HepG2 (cell line): ENCODE measurements around the gene CAPZA1. TPM values are rescaled to one million over a fixed set of nuclear protein-coding genes. Genes with fewer than 3 reads are reported as not detected.

ENCODE experiments used
- ATAC-seq: fragments of 200-7000 bp; cut with Tn5 transposase; 3 replicates; pipeline ENCODE4 v1.9.1; 2020; ENCODE audit warnings: mild to moderate bottlenecking, moderate library complexity
- BruUV-seq: library from RNA; stranded (reverse); fragments of 400-500 nt; replicated peaks from 2 replicates; lab custom pipeline; 2021; lab: Mats Ljungman, UMichigan
- CTCF ChIA-PET: fragments of 300-600 bp; formaldehyde crosslinking; extraction: SDS; loops from one replicate; lab custom pipeline; 2021; ENCODE audit warnings: low total read pairs, inconsistent platforms, low intra/inter-chr PET ratio; lab: Yijun Ruan, JAX
- POLR2A ChIA-PET: fragments of 350-600 bp; sonication (Branson Sonifier 250); formaldehyde crosslinking; loops from one replicate; lab custom pipeline; 2020; ENCODE audit warnings: antibody characterized with exemption, inconsistent platforms; lab: Yijun Ruan, JAX
- DNase-seq: peaks from one replicate; pipeline ENCODE4 v3.0.0-alpha.2; 2015; ENCODE audit warnings: low spot score
- FAIRE-seq: peaks from 3 replicates; lab custom pipeline; 2011; peaks lifted over from hg19 to GRCh38; lab: Jason Lieb, UNC
- H2AFZ ChIP-seq: one replicate; pipeline ENCODE4 v1.6.1; 2011; ENCODE audit warnings: low read length, inconsistent platforms
- H3K27ac ChIP-seq: fragments of 300-600 bp; 3 replicates; pipeline ENCODE4 v1.8.0; 2011; ENCODE audit warnings: mixed run types, mild to moderate bottlenecking, mixed read lengths, low read length, inconsistent platforms; ENCODE audit not compliant: insufficient read depth; ENCODE audit errors: extremely low read length
- H3K27me3 ChIP-seq, 2 experiments: fragments of 200-600 bp in 1 of 2; 2 replicates in 1 of 2; 3 replicates in 1 of 2; pipeline versions ENCODE4 v1.6.0 to v1.8.0; 2011; ENCODE audit warnings: low read length in 2 of 2, mild to moderate bottlenecking in 2 of 2, moderate library complexity in 2 of 2, inconsistent platforms in 1 of 2; ENCODE audit not compliant: insufficient read depth in 2 of 2, control insufficient read depth in 1 of 2
- H3K36me3 ChIP-seq, 2 experiments: fragments of 200-600 bp in 1 of 2; replicated peaks in 1 of 2; 2 replicates in 1 of 2; 3 replicates in 1 of 2; pipeline versions ENCODE4 v1.5.1 to v1.8.0; 2011; ENCODE audit warnings: low read length in 2 of 2, inconsistent platforms in 1 of 2; ENCODE audit not compliant: insufficient read depth in 2 of 2, control insufficient read depth in 1 of 2
- H3K4me1 ChIP-seq: 2 replicates; pipeline ENCODE4 v1.5.1; 2012; ENCODE audit warnings: low read length, inconsistent platforms; ENCODE audit not compliant: insufficient read depth
- H3K4me2 ChIP-seq: 2 replicates; pipeline ENCODE4 v1.6.0; 2011; ENCODE audit warnings: low read depth, low read length, inconsistent platforms
- H3K4me3 ChIP-seq, 3 experiments: fragments of 200-600 bp in 1 of 3; sonication (generic), shearing (Covaris generic) in 1 of 3; replicated peaks in 1 of 3; 2 replicates each; pipeline ENCODE4 v1.5.1; 2011 to 2016; ENCODE audit warnings: low read length in 3 of 3, inconsistent platforms in 2 of 3, low read depth in 2 of 3, mild to moderate bottlenecking in 2 of 3, control low read depth in 1 of 3, mixed read lengths in 1 of 3; ENCODE audit not compliant: insufficient read depth in 1 of 3
- H3K79me2 ChIP-seq: one replicate; pipeline ENCODE4 v1.6.1; 2011; ENCODE audit warnings: low read length, inconsistent platforms; ENCODE audit not compliant: insufficient read depth
- H3K9ac ChIP-seq: 2 replicates; pipeline ENCODE4 v1.6.0; 2011; ENCODE audit warnings: mild to moderate bottlenecking, low read depth, low read length, inconsistent platforms; ENCODE audit not compliant: insufficient read depth
- H3K9me3 ChIP-seq: 2 replicates; pipeline ENCODE4 v1.5.1; 2012; ENCODE audit warnings: mild to moderate bottlenecking, low read length
- H4K20me1 ChIP-seq: 2 replicates; pipeline ENCODE4 v1.6.0; 2011; ENCODE audit warnings: inconsistent platforms, mild to moderate bottlenecking, low read length, moderate library complexity; ENCODE audit not compliant: insufficient read depth
- EP300 ChIP-seq, 3 experiments: sonication (generic) in 1 of 3; formaldehyde crosslinking in 1 of 3; IDR thresholded peaks; 2 replicates each; pipeline versions ENCODE4 v1.5.1 to v1.6.1; 2011 to 2020; ENCODE audit warnings: low read depth in 2 of 3, low read length in 2 of 3, borderline replicate concordance in 1 of 3, improper control_type of control experiment in 1 of 3, mild to moderate bottlenecking in 1 of 3, missing genetic modification reagents in 1 of 3, moderate library complexity in 1 of 3
- ZNF549 ChIP-seq: sonication (generic); formaldehyde crosslinking; IDR thresholded peaks from 2 replicates; pipeline ENCODE4 v1.5.0; 2020; ENCODE audit warnings: missing genetic modification reagents
- ZSCAN29 ChIP-seq: sonication (generic); formaldehyde crosslinking; conservative IDR thresholded peaks from 2 replicates; pipeline ENCODE4 v1.4.0; 2020; ENCODE audit warnings: mild to moderate bottlenecking, missing genetic modification reagents
- WGBS: methylation state at CpG from one replicate; pipeline ENCODE4 v1.1.6; 2017; ENCODE audit warnings: low lambda C conversion rate; 5-methylcytosine and 5-hydroxymethylcytosine counted together
- in situ Hi-C: cut with HindIII; loops from 2 replicates; pipeline ENCODE4 v1.10.0; 2017; ENCODE audit warnings: low pct_unique_long_range_greater_than_20kb; ENCODE audit not compliant: extremely low pct_ligation_motif_present
- intact Hi-C: fragments of 100-400 bp; cut with micrococcal nuclease; formaldehyde crosslinking; loops from one replicate; pipeline ENCODE4 v1.10.0; 2022; ENCODE audit not compliant: unreplicated experiment
- polyA plus RNA-seq, 8 experiments: library from polyadenylated mRNA; depleted of rRNA in 3 of 8; stranded (reverse) in 7 of 8; unstranded in 1 of 8; fragments of >200 nt; fragmentation: Illumina TruSeq in 4 of 8; extraction: Trizol in 4 of 8; gene quantifications; 2 replicates each; pipeline versions ENCODE4 v1.2.1 to v1.2.3, GENCODE V29; 2011 to 2016; ENCODE audit warnings: low read depth in 4 of 8, missing spikeins in 1 of 8, mixed read lengths in 1 of 8; ENCODE audit not compliant: insufficient read depth in 1 of 8
- total RNA-seq, 5 experiments: library from RNA; depleted of rRNA; stranded (reverse); fragments of >200 nt; fragmentation: Illumina TruSeq; extraction: Trizol; gene quantifications; 2 replicates each; pipeline ENCODE4 v1.2.3, GENCODE V29; 2016; ENCODE audit warnings: low read depth in 1 of 5
- TF ChIP-seq, protein P1 (sequence below): sonication (generic); formaldehyde crosslinking; IDR thresholded peaks from 2 replicates; pipeline ENCODE4 v1.4.0; 2020; ENCODE audit warnings: missing genetic modification reagents
- TF ChIP-seq, protein P2 (sequence below): sonication (generic); formaldehyde crosslinking; IDR thresholded peaks from 2 replicates; pipeline ENCODE4 v1.5.0; 2020; ENCODE audit warnings: mild to moderate bottlenecking, missing genetic modification reagents, moderate library complexity
- TF ChIP-seq, protein P3 (sequence below): sonication (generic); formaldehyde crosslinking; IDR thresholded peaks from 2 replicates; pipeline ENCODE4 v1.4.0; 2020; ENCODE audit warnings: missing genetic modification reagents

CAPZA1 gene
- total and polyA plus RNA-seq, 2 of the 13 experiments (the other 11 are each of a cell fraction or from before 2014, with no cell fraction given) = 67.0 to 117 TPM

- TF ChIP-seq ZSCAN29 (CRISPR knock-in tag) (no peak), EP300 (IDR thresholded peaks at IDR 0.05; ENCODE audit: low read depth in 2 of 2, low read length in 2 of 2) (no peak), EP300 (CRISPR knock-in tag; IDR thresholded peaks at IDR 0.05; ENCODE audit: borderline replicate concordance) (no peak)
- TF ChIP-seq, protein P1, sequence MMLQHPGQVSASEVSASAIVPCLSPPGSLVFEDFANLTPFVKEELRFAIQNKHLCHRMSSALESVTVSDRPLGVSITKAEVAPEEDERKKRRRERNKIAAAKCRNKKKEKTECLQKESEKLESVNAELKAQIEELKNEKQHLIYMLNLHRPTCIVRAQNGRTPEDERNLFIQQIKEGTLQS (CRISPR knock-in tag) = no peak
- TF ChIP-seq, protein P2, sequence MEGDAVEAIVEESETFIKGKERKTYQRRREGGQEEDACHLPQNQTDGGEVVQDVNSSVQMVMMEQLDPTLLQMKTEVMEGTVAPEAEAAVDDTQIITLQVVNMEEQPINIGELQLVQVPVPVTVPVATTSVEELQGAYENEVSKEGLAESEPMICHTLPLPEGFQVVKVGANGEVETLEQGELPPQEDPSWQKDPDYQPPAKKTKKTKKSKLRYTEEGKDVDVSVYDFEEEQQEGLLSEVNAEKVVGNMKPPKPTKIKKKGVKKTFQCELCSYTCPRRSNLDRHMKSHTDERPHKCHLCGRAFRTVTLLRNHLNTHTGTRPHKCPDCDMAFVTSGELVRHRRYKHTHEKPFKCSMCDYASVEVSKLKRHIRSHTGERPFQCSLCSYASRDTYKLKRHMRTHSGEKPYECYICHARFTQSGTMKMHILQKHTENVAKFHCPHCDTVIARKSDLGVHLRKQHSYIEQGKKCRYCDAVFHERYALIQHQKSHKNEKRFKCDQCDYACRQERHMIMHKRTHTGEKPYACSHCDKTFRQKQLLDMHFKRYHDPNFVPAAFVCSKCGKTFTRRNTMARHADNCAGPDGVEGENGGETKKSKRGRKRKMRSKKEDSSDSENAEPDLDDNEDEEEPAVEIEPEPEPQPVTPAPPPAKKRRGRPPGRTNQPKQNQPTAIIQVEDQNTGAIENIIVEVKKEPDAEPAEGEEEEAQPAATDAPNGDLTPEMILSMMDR (CRISPR knock-in tag) = no peak
- TF ChIP-seq, all 625 proteins: peak for 0
Observed at GRCh38 chr1:112693821-112694220, 74.2 kb downstream of the CAPZA1 start (continued).

GRCh38 chr1:112694363-112694929 lies 74.8 kb downstream of the CAPZA1 start:
- no TSS peak for BruUV-seq
- 98% methylated on average over 7 of the region's 15 CpGs for WGBS
- ChIA-PET POLR2A (interaction anchor here (0.9 to 1.6 kb wide), 4 partner anchors 10 to 19 kb away, joined by 3 read pairs; partner anchors contain the start of gene RHOC), CTCF (no interaction called here)
- H3K4me2 ChIP-seq = no peak overlapping the region
- in situ Hi-C loops = no loop called here
- no peaks in the 10 kb centered on the region for H4K20me1 ChIP-seq
- H3K36me3 ChIP-seq = peaks cover 24 to 70% of the 10 kb centered on the region in 2 experiments
- H3K4me3 ChIP-seq = no peak overlapping the region
- FAIRE-seq = no peak
- no peaks in the 10 kb centered on the region for H3K27me3 ChIP-seq
- no peak overlapping the region for H2AFZ ChIP-seq
- no peak overlapping the region for H3K9ac ChIP-seq
- TF ChIP-seq, protein P3, sequence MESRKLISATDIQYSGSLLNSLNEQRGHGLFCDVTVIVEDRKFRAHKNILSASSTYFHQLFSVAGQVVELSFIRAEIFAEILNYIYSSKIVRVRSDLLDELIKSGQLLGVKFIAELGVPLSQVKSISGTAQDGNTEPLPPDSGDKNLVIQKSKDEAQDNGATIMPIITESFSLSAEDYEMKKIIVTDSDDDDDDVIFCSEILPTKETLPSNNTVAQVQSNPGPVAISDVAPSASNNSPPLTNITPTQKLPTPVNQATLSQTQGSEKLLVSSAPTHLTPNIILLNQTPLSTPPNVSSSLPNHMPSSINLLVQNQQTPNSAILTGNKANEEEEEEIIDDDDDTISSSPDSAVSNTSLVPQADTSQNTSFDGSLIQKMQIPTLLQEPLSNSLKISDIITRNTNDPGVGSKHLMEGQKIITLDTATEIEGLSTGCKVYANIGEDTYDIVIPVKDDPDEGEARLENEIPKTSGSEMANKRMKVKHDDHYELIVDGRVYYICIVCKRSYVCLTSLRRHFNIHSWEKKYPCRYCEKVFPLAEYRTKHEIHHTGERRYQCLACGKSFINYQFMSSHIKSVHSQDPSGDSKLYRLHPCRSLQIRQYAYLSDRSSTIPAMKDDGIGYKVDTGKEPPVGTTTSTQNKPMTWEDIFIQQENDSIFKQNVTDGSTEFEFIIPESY = peak; percentile 86
- no peak for TF ChIP-seq ZNF549 (CRISPR knock-in tag)
- intact Hi-C loops = no loop called here
- H3K9me3 ChIP-seq = no peaks in the 10 kb centered on the region
- H3K27ac ChIP-seq = no peak overlapping the region
- peaks cover 27% of the 10 kb centered on the region for H3K4me1 ChIP-seq
- H3K79me2 ChIP-seq = no peaks in the 10 kb centered on the region
- no peak for DNase-seq
- no peak for ATAC-seq
